ENCODE data around the gene TP53BP2. TPM values are rescaled to one million over a fixed set of nuclear protein-coding genes. Genes with fewer than 3 reads are reported as not detected.
A peak's percentile ranks its signal among the peaks of the same experiment; 100 is the strongest.
"Not testable (repeated sequence)": the region's sequence is repeated elsewhere in the genome, so short reads cannot be mapped to it uniquely, and the experiment has no call there.

TP53BP2 gene
- total RNA-seq, 2 donors from 2014 or later, result 26.8 to 29.3 TPM

DNA sequence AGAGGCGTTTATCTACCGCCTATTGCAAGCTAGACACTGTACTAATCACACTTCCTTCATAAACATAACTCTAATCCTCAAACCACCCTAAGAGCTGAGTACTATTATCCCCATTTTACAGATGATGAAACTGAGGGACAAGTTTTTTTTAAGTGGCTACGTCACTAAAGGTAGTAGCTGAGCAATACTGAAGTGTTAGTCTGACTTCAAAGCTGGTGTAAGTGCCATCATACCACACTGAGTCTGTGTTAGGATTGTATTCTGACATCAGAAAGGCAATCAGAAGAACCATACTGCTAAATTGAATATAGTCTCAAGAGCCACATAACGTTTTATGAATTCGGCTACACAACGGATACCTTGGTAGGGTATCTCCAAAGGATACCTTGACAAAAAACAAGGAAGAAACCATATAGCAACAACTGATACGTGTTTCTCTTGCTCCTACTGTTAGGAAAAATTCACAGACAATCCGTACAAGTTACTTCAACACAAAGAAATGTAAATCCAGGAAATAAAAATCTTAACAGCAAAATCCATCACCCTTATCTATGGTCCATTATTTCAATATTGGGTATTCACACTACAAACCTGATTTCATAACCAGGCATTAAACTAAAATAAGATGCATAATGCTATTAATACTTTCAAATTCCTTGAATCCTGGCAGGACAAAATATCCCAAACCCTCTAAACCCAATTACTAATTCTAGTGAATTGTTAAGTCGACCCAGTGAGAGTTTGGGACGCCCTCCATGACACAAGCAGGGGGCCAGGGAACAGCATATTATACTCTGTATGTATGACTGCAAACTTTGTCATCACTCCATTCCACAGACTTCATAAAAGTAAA is 1.6 kb downstream of the TP53BP2 start:
- Histone ChIP-seq H3K4me1 (peaks cover 0 to 53% of the 10 kb centered on the region in 2 donors), H3K36me3 (no peaks in the 10 kb centered on the region), H3K9me3 (no peaks in the 10 kb centered on the region), H3K27me3 (no peaks in the 10 kb centered on the region), H3K27ac (peak overlapping the region; percentile 99), H3K4me3 (peak overlapping the region; percentile 84 to 91)
- TF ChIP-seq CTCF (IDR thresholded peaks at IDR 0.05), result no peak
- DNase-seq (ENCODE audit: low spot score), result no peak

DNA sequence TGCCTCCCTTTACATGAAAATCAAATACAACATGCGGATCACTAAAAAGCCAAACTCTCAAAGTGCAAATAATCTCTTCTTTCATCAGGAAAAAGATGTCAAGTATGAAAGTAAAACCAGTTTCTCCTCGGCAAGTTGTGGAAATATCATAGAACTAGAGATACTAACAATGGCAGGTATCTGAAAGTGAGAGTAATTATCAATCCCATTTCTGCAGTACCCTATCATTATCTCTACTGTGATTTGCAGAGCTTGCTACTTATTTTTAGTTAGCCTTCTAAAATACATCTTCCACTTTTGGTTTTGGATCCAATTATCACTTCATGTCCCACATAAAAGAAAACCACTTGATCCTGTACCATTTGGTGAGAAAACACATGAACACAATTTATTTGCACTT is 3.0 kb downstream of the TP53BP2 start:
- H3K36me3 ChIP-seq, result no peaks in the 10 kb centered on the region
- no peaks in the 10 kb centered on the region for H3K9me3 ChIP-seq
- H3K4me1 ChIP-seq, result peaks cover 0 to 63% of the 10 kb centered on the region in 2 donors
- H3K27me3 ChIP-seq, result no peaks in the 10 kb centered on the region
- no peak overlapping the region for H3K4me3 ChIP-seq
- no peak for TF ChIP-seq CTCF (IDR thresholded peaks at IDR 0.05)
- H3K27ac ChIP-seq, result no peak overlapping the region
- DNase-seq (ENCODE audit: low spot score), result no peak

DNA sequence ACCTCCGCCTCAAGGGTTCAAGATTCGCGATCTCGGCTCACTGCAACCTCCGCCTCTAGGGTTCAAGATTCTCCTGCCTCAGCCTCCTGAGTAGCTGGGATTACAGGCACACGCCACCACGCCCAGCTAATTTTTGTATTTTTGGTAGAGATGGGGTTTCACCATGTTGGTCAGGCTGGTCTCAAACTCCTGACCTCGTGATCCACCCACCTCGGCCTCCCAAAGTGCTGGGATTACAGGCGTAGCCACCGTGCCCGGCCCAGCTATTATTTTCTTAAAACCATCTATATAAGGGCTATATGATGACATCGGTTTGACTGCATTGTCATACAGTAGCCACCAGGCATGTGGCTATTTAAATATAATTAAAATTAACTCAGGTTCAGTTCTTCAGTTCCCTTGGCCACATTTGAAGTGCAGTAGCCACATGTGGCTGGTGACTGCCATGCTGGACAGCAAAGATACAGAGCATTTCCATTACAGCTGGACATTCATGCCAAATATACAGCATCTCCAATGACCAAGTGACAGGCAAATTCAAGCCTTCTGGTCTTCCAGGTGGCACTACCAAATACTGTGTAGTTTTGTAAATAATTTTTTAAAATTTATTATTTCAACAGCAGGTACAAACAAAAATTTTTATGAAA is 3.6 kb downstream of the TP53BP2 start:
- H3K27ac ChIP-seq; H3K9me3 ChIP-seq; H3K36me3 ChIP-seq; H3K27me3 ChIP-seq; DNase-seq (ENCODE audit: low spot score); H3K4me3 ChIP-seq: not testable (repeated sequence)
- peaks cover 0 to 68% of the 10 kb centered on the region in 2 donors for H3K4me1 ChIP-seq

DNA sequence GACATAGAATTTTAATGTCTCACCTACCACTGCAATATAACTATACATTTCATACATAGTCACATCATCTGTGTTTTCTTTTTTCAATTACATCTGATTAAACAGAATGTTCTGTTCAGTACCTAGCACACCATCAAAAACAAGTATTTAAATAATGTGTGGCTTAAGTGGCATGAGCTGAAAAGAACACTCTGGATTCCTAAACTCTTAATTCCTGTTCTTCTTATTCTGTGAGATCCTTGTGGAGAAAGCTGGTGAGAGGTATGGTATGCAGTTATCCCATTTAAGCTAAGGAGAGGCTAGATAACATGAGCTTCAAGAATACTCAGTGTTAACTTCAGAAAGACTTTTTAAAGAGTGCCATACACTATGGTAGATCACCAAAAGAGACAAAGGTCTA is 5.5 kb downstream of the TP53BP2 start:
- Histone ChIP-seq H3K27me3 (no peaks in the 10 kb centered on the region), H3K9me3 (no peaks in the 10 kb centered on the region), H3K4me3 (no peak overlapping the region), H3K27ac (no peak overlapping the region), H3K36me3 (no peaks in the 10 kb centered on the region), H3K4me1 (peaks cover 0 to 78% of the 10 kb centered on the region in 2 donors)
- no peak for TF ChIP-seq CTCF (IDR thresholded peaks at IDR 0.05)
- DNase-seq (ENCODE audit: low spot score), result no peak

GRCh38 chr1:223838125-223838854 is 7.5 kb downstream of the TP53BP2 start:
- Histone ChIP-seq H3K27me3 (no peaks in the 10 kb centered on the region), H3K36me3 (no peaks in the 10 kb centered on the region), H3K9me3 (no peaks in the 10 kb centered on the region), H3K4me1 (peaks cover 0 to 82% of the 10 kb centered on the region in 2 donors), H3K4me3 (no peak overlapping the region), H3K27ac (peak overlapping the region in 1 of 2 donors; percentile 40)
- DNase-seq (ENCODE audit: low spot score), result no peak
- no peak for TF ChIP-seq CTCF (IDR thresholded peaks at IDR 0.05)

- no peak for DNase-seq (ENCODE audit: low spot score)
- Histone ChIP-seq H3K4me3 (no peak overlapping the region), H3K4me1 (peaks cover 0 to 82% of the 10 kb centered on the region in 2 donors), H3K36me3 (no peaks in the 10 kb centered on the region), H3K27me3 (no peaks in the 10 kb centered on the region), H3K9me3 (no peaks in the 10 kb centered on the region), H3K27ac (peak overlapping the region in 1 of 2 donors; percentile 40)
- no peak for TF ChIP-seq CTCF (IDR thresholded peaks at IDR 0.05)
These were observed 8.1 kb downstream of the TP53BP2 start for GRCh38 chr1:223837687-223838086.

Data from right atrium auricular region (tissue), 2 donors.